CD4-positive, alpha-beta memory T cell (primary cell): Measurements from ENCODE around the gene SMAD3. TPM values are rescaled to one million over a fixed set of nuclear protein-coding genes. Genes with fewer than 3 reads are reported as not detected.

Experiments used
- CTCF ChIA-PET: fragments of 350-600 bp; sonication (Branson Sonifier 250); formaldehyde crosslinking; loops from one replicate; lab custom pipeline; 2021; ENCODE audit warnings: inconsistent platforms; ENCODE audit not compliant: partially characterized antibody; lab: Charles Lee
- POLR2A ChIA-PET: fragments of 350-600 bp; sonication (Branson Sonifier 250); formaldehyde crosslinking; loops from one replicate; lab custom pipeline; 2021; ENCODE audit not compliant: partially characterized antibody; lab: Charles Lee
- DNase-seq, 5 donors: peaks; one replicate each; pipeline versions ENCODE4 v3.0.0 to v3.0.0-alpha.2; 2020 to 2022; ENCODE audit warnings: mixed read lengths in 1 of 5
- H3K27ac ChIP-seq: one replicate; pipeline ENCODE4 v1.7.0; 2013; ENCODE audit warnings: low read depth, low read length
- H3K27me3 ChIP-seq: 2 replicates; pipeline ENCODE4 v1.7.0; 2013; ENCODE audit warnings: mild to moderate bottlenecking, low read length, moderate library complexity; ENCODE audit not compliant: insufficient read depth
- H3K36me3 ChIP-seq: 2 replicates; pipeline ENCODE4 v1.7.0; 2013; ENCODE audit warnings: mild to moderate bottlenecking, low read length, moderate library complexity; ENCODE audit not compliant: insufficient read depth
- H3K4me1 ChIP-seq: 2 replicates; pipeline ENCODE4 v1.7.0; 2013; ENCODE audit warnings: mild to moderate bottlenecking, low read length, moderate library complexity; ENCODE audit not compliant: insufficient read depth
- H3K4me3 ChIP-seq, 2 donors: one replicate each; pipeline ENCODE4 v1.7.0; 2013; ENCODE audit warnings: low read length in 2 of 2, mild to moderate bottlenecking in 1 of 2
- H3K9me3 ChIP-seq, 2 donors: one replicate each; pipeline ENCODE4 v1.7.0; 2013; ENCODE audit warnings: low read length in 2 of 2, control low read depth in 1 of 2; ENCODE audit not compliant: control insufficient read depth in 1 of 2
- H3K27ac Mint-ChIP-seq, 7 donors: one replicate each; pipeline ENCODE4 v1.8.0; 2020 to 2021; ENCODE audit warnings: mixed read lengths in 7 of 7, mild to moderate bottlenecking in 6 of 7, inconsistent platforms in 3 of 7, moderate library complexity in 3 of 7
- H3K27me3 Mint-ChIP-seq, 2 donors: one replicate each; pipeline ENCODE4 v1.8.0; 2020 to 2021; ENCODE audit warnings: mixed read lengths in 2 of 2
- H3K36me3 Mint-ChIP-seq, 2 donors: one replicate each; pipeline ENCODE4 v1.8.0; 2020 to 2021; ENCODE audit warnings: mixed read lengths in 2 of 2, inconsistent platforms in 1 of 2, mild to moderate bottlenecking in 1 of 2
- H3K4me1 Mint-ChIP-seq, 4 donors: one replicate each; pipeline ENCODE4 v1.8.0; 2020 to 2021; ENCODE audit warnings: mixed read lengths in 4 of 4, mild to moderate bottlenecking in 1 of 4
- H3K4me3 Mint-ChIP-seq, 8 donors: one replicate each; pipeline ENCODE4 v1.8.0; 2020 to 2021; ENCODE audit warnings: mixed read lengths in 8 of 8, mild to moderate bottlenecking in 7 of 8, moderate library complexity in 6 of 8, inconsistent platforms in 3 of 8
- H3K9me3 Mint-ChIP-seq, 8 donors: one replicate each; pipeline ENCODE4 v1.8.0; 2020 to 2021; ENCODE audit warnings: mixed read lengths in 8 of 8, mild to moderate bottlenecking in 5 of 8, inconsistent platforms in 3 of 8, moderate library complexity in 1 of 8
- intact Hi-C: fragments of 100-400 bp; cut with micrococcal nuclease; formaldehyde crosslinking; loops from one replicate; pipeline ENCODE4 v1.15.1; 2023
- polyA plus RNA-seq, 2 donors: library from polyadenylated mRNA; unstranded; fragments of 300-500 nt; fragmentation: Illumina TruSeq; gene quantifications; one replicate each; pipeline ENCODE4 v1.2.3, GENCODE V29; 2021
- total RNA-seq, 2 experiments: library from RNA; stranded (reverse); gene quantifications; one replicate each; pipeline ENCODE4 v1.2.3, GENCODE V29; 2021

Gene SMAD3
- total and polyA plus RNA-seq, 4 experiments from 2014 or later, result 14.6 to 197 (median 110) TPM

DNA sequence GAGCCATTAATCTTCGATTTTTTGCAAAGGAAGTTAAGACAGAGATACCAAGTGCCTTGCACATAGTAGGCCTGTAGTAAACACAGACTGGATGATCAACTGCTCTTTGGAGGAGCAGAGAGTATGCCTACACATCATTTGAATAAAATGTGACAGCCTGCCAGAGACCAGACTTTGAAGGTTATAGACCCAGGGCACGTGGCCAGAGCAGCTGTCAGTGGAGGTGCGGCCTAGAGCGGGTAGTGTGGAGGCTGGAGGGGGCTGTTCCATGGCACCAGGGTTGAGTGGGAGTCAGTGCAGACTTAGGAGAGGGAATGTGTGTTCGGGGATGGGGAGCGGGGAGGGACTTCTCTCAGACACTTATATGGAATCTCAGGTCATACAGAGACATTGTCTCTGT is 80.8 kb downstream of the SMAD3 start:
- Mint-ChIP-seq H3K9me3 (no peaks in the 10 kb centered on the region), H3K4me1 (peaks cover 74 to 98% (median 88%) of the 10 kb centered on the region in 4 donors), H3K4me3 (peak overlapping the region; percentile 47 to 90 (median 67)), H3K36me3 (peaks cover 3 to 8% of the 10 kb centered on the region in 2 donors), H3K27me3 (no peaks in the 10 kb centered on the region), H3K27ac (peak overlapping the region; percentile 76 to 96 (median 94))
- DNase-seq, result no peak
- Histone ChIP-seq H3K9me3 (no peaks in the 10 kb centered on the region), H3K4me3 (no peak overlapping the region), H3K4me1 (peaks cover 95% of the 10 kb centered on the region), H3K36me3 (no peaks in the 10 kb centered on the region), H3K27me3 (no peaks in the 10 kb centered on the region), H3K27ac (peak overlapping the region; percentile 3)
- POLR2A ChIA-PET, result interaction anchor here (1.1 to 2.7 kb wide), 5 partner anchors 12 to 80 kb away, joined by 3 to 11 read pairs (median 5); no protein-coding TSS in a partner anchor
- CTCF ChIA-PET, result interaction anchor here (0.6 to 1.3 kb wide), 2 partner anchors 11 to 1291 kb away, joined by 4 read pairs; no protein-coding TSS in a partner anchor
- intact Hi-C loops, result loop anchor here (2.0 kb wide), 1 partner anchor 63 kb away; no protein-coding TSS in a partner anchor

DNA sequence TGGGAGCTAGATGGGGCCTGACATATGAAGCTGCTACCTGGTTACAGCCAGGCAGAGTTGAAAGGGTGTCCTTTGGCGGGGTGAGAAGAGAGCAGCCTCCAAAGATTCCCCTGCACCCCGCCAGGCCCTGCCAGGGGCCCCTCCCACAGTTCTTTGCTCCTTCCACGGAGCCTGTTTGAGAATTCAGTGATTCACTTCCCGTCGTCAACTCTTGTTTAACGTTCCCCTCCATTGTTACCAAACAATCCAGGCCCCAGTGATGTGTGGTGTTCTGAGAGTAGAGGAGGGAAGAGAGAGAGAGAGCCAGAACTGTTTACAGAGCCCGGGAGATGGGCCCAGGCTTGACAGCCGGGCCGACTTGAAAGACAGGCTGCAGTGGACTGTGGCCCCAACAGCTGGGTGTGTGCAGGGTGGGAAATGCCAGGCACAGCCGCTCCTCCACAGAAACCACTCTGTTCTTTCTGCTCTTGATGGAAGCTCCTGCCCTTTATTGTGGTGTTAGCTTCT is 81.5 kb downstream of the SMAD3 start:
- no peaks in the 10 kb centered on the region for H3K36me3 ChIP-seq
- peaks cover 70 to 92% (median 84%) of the 10 kb centered on the region in 4 donors for H3K4me1 Mint-ChIP-seq
- no peaks in the 10 kb centered on the region for H3K27me3 ChIP-seq
- no peaks in the 10 kb centered on the region for H3K9me3 Mint-ChIP-seq
- ChIA-PET CTCF (interaction anchor here (1.3 kb wide), 1 partner anchor 11 kb away, joined by 4 read pairs; no protein-coding TSS in a partner anchor), POLR2A (interaction anchor here (0.9 to 3.5 kb wide), 10 partner anchors 9 to 81 kb away, joined by 3 to 24 read pairs (median 5); no protein-coding TSS in a partner anchor)
- peaks cover 88% of the 10 kb centered on the region for H3K4me1 ChIP-seq
- no peaks in the 10 kb centered on the region for H3K9me3 ChIP-seq
- peaks cover 3 to 8% of the 10 kb centered on the region in 2 donors for H3K36me3 Mint-ChIP-seq
- peak in 4 of 5 donors; percentile 23 to 78 (median 35) for DNase-seq
- peak overlapping the region in 7 of 8 donors; percentile 47 to 90 (median 60) for H3K4me3 Mint-ChIP-seq
- intact Hi-C loops, result loop anchor here (2.0 kb wide), 1 partner anchor 64 kb away; no protein-coding TSS in a partner anchor
- H3K27me3 Mint-ChIP-seq, result no peaks in the 10 kb centered on the region
- no peak overlapping the region for H3K4me3 ChIP-seq
- H3K27ac Mint-ChIP-seq, result peak overlapping the region; percentile 76 to 96 (median 94)
- peak overlapping the region; percentile 31 for H3K27ac ChIP-seq

DNA sequence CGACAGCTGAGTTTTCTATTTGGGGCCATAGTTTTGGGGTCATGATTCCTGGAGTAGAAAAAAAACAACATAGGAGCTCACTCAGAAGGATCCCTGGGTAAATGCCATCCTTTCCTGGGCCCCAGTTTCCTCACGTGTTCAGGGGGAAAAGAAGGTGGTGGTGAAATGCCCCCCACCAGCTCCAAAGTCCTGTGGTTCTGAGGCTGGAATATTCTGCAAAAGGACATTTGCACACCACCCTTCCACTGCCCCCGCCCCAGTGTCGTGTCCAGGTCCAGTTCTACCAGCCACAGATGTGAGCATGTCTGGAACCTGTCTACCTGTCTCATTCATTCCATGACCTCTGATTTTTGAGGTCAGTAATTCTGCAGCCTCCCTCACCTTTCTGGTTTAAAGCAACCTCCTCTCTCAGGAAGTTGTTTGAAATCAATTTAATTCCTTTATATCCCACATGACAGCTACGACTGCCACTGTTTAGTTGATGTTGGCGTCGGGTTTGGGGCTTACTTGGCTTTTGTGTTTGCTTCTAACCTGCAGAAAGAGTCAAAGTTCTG is 82.1 kb downstream of the SMAD3 start:
- POLR2A ChIA-PET, result interaction anchor here (0.9 to 3.5 kb wide), 10 partner anchors 8 to 82 kb away, joined by 3 to 24 read pairs (median 5); no protein-coding TSS in a partner anchor
- intact Hi-C loops, result loop anchor here (2.0 kb wide), 1 partner anchor 65 kb away; no protein-coding TSS in a partner anchor
- Mint-ChIP-seq H3K4me3 (peak overlapping the region in 7 of 8 donors; percentile 47 to 90 (median 60)), H3K36me3 (peaks cover 0 to 12% of the 10 kb centered on the region in 2 donors), H3K9me3 (no peaks in the 10 kb centered on the region), H3K4me1 (peaks cover 70 to 92% (median 84%) of the 10 kb centered on the region in 4 donors), H3K27me3 (no peaks in the 10 kb centered on the region), H3K27ac (peak overlapping the region; percentile 76 to 96 (median 94))
- CTCF ChIA-PET, result interaction anchor here (1.3 kb wide), 1 partner anchor 12 kb away, joined by 4 read pairs; no protein-coding TSS in a partner anchor
- H3K4me1 ChIP-seq, result peaks cover 88% of the 10 kb centered on the region
- H3K9me3 ChIP-seq, result no peaks in the 10 kb centered on the region
- no peak overlapping the region for H3K4me3 ChIP-seq
- DNase-seq, result peak in 1 of 5 donors; percentile 45
- H3K36me3 ChIP-seq, result no peaks in the 10 kb centered on the region
- peak overlapping the region; percentile 31 for H3K27ac ChIP-seq
- H3K27me3 ChIP-seq, result no peaks in the 10 kb centered on the region

DNA sequence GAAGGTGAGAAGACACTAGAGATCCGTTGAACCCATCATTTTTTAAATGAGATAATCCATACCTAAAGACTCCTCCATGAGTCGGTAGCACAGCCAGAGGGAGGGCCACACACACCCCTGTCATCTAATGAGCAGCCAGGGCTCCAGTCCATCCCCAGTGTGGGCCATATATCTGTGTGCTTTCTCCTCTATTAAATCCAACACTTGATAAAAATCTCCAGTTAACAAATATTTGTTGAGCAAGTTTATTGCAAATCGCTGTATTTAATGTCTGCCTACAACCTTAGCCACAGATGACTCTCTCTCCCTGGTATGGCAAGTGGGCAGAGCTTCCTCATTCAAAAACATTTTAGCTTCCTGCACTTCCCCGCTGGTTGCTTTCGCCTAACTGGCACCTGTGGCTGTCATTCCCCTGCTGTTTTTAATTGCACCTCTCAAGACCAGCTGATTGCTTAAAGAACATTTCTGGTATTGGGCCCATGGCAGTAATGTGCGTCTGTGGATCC is 82.8 kb downstream of the SMAD3 start:
- Histone ChIP-seq H3K4me3 (no peak overlapping the region), H3K9me3 (no peaks in the 10 kb centered on the region), H3K36me3 (no peaks in the 10 kb centered on the region), H3K4me1 (peaks cover 82% of the 10 kb centered on the region), H3K27ac (peak overlapping the region; percentile 31), H3K27me3 (no peaks in the 10 kb centered on the region)
- peaks cover 4 to 14% of the 10 kb centered on the region in 2 donors for H3K36me3 Mint-ChIP-seq
- POLR2A ChIA-PET, result interaction anchor here (0.5 to 3.5 kb wide), 8 partner anchors 12 to 547 kb away, joined by 3 to 24 read pairs (median 6); partner anchors contain the start of gene SMAD3
- CTCF ChIA-PET, result interaction anchor here (1.6 to 1.7 kb wide), 2 partner anchors 9 to 11 kb away, joined by 3 to 5 read pairs; no protein-coding TSS in a partner anchor
- H3K27me3 Mint-ChIP-seq, result no peaks in the 10 kb centered on the region
- intact Hi-C loops, result loop anchor here (2.0 kb wide), 2 partner anchors 13 to 81 kb away; no protein-coding TSS in a partner anchor
- DNase-seq, result peak in 1 of 5 donors; percentile 24
- H3K9me3 Mint-ChIP-seq, result no peaks in the 10 kb centered on the region
- peak overlapping the region in 7 of 8 donors; percentile 21 to 90 (median 60) for H3K4me3 Mint-ChIP-seq
- peak overlapping the region; percentile 74 to 96 (median 93) for H3K27ac Mint-ChIP-seq
- peaks cover 69 to 90% (median 81%) of the 10 kb centered on the region in 4 donors for H3K4me1 Mint-ChIP-seq

DNA sequence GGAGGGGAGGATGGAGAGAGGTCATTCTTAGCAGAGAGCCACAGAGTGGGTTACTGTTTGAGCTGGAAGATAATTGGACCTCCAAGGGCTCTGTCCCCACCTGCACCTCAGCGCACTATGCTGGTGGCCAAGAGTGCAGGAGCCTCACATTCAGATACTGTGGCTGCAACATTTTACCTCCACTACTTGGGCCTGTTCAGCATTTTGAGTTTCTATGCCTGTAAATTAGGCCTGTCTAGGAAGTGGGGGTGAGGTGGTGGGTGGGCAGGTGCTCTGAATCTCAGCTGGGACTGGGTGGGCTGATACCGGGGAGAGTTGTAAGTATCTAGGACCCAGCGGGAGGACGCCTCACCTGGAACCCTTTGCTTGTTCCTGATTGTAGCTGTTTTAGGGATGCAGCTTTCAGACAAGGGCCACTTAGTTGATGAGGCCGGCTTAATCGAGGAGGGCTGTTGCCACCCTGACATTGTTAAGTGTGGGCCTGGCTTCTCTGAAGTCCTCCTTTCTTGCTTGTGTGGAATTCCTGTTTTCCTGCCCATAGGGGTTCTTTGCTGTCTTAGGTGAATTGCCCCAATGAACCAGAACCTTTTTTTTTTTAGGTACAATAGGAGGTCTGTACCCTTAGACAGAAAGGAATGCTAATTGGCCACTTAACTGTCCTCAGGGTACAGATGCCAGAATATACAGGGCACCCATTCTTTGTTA is 83.8 kb downstream of the SMAD3 start:
- H3K9me3 ChIP-seq, result no peaks in the 10 kb centered on the region
- intact Hi-C loops, result loop anchor here (2.0 kb wide), 2 partner anchors 14 to 82 kb away; no protein-coding TSS in a partner anchor
- Mint-ChIP-seq H3K36me3 (peaks cover 10 to 15% of the 10 kb centered on the region in 2 donors), H3K4me1 (peaks cover 70 to 87% (median 79%) of the 10 kb centered on the region in 4 donors), H3K4me3 (peak overlapping the region in 7 of 8 donors; percentile 40 to 90 (median 77)), H3K9me3 (no peaks in the 10 kb centered on the region), H3K27me3 (no peaks in the 10 kb centered on the region), H3K27ac (peak overlapping the region; percentile 63 to 96 (median 93))
- DNase-seq, result no peak
- H3K36me3 ChIP-seq, result peaks cover 3% of the 10 kb centered on the region
- ChIA-PET POLR2A (interaction anchor here (0.8 to 3.5 kb wide), 9 partner anchors 13 to 84 kb away, joined by 3 to 24 read pairs (median 4); partner anchors contain the start of gene SMAD3), CTCF (interaction anchor here (1.0 to 1.7 kb wide), 3 partner anchors 10 to 80 kb away, joined by 3 to 5 read pairs (median 3); no protein-coding TSS in a partner anchor)
- peak overlapping the region; percentile 11 for H3K27ac ChIP-seq
- peaks cover 76% of the 10 kb centered on the region for H3K4me1 ChIP-seq
- H3K4me3 ChIP-seq, result no peak overlapping the region
- H3K27me3 ChIP-seq, result no peaks in the 10 kb centered on the region

DNA sequence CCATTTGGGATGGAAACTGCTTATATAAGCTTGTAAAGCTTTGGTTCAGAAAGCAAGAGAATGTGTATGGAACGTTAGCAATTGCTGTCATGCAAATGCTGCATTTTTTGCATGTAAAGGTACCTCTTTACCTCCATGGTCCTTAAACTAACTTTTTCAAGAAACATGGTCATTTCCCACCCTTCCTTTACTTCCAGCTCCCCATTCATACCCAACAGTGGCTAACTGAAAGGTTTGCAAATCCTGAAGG is 84.3 kb downstream of the SMAD3 start:
- peaks cover 68 to 84% (median 77%) of the 10 kb centered on the region in 4 donors for H3K4me1 Mint-ChIP-seq
- intact Hi-C loops, result loop anchor here (2.0 kb wide), 2 partner anchors 15 to 83 kb away; no protein-coding TSS in a partner anchor
- Histone ChIP-seq H3K36me3 (peaks cover 5% of the 10 kb centered on the region), H3K4me3 (peak overlapping the region in 1 of 2 donors; percentile 23), H3K9me3 (no peaks in the 10 kb centered on the region), H3K27ac (peak overlapping the region; percentile 11), H3K4me1 (peaks cover 73% of the 10 kb centered on the region), H3K27me3 (no peaks in the 10 kb centered on the region)
- no peak for DNase-seq
- no peaks in the 10 kb centered on the region for H3K9me3 Mint-ChIP-seq
- no peaks in the 10 kb centered on the region for H3K27me3 Mint-ChIP-seq
- ChIA-PET CTCF (interaction anchor here (1.0 to 1.7 kb wide), 2 partner anchors 10 to 80 kb away, joined by 3 to 5 read pairs; no protein-coding TSS in a partner anchor), POLR2A (interaction anchor here (1.3 to 3.5 kb wide), 5 partner anchors 14 to 48 kb away, joined by 3 to 24 read pairs (median 7); no protein-coding TSS in a partner anchor)
- H3K36me3 Mint-ChIP-seq, result peaks cover 11 to 15% of the 10 kb centered on the region in 2 donors
- H3K4me3 Mint-ChIP-seq, result peak overlapping the region; percentile 47 to 90 (median 73)
- peak overlapping the region in 6 of 7 donors; percentile 43 to 95 (median 80) for H3K27ac Mint-ChIP-seq
